Measurements from ENCODE around the gene YWHAG.
"Not testable (repeated sequence)": the region's sequence is repeated elsewhere in the genome, so short reads cannot be mapped to it uniquely, and the experiment has no call there.

The YWHAG gene

GRCh38 chr7:76400248-76400647, 41.5 kb upstream of the YWHAG start:
- ChIA-PET POLR2A (no interaction called here), CTCF (no interaction called here)
- TF ChIP-seq CTCF (IDR thresholded peaks at IDR 0.05; ENCODE audit: insufficient read depth, low read length, missing control alignments) = no peak
- no peak for DNase-seq (ENCODE audit: low read depth, low spot score)
- H3K4me3 ChIP-seq (ENCODE audit: low read depth, low read length) = no peak overlapping the region

- H3K4me3 ChIP-seq (ENCODE audit: low read depth, low read length) = peak overlapping the region; percentile 57
- TF ChIP-seq CTCF (IDR thresholded peaks at IDR 0.05; ENCODE audit: insufficient read depth, low read length, missing control alignments) = no peak
- POLR2A ChIA-PET = no interaction called here
- CTCF ChIA-PET = no interaction called here
- no peak for DNase-seq (ENCODE audit: low read depth, low spot score)
Observed at GRCh38 chr7:76397409-76398183, 38.8 kb upstream of the YWHAG start.

DNA sequence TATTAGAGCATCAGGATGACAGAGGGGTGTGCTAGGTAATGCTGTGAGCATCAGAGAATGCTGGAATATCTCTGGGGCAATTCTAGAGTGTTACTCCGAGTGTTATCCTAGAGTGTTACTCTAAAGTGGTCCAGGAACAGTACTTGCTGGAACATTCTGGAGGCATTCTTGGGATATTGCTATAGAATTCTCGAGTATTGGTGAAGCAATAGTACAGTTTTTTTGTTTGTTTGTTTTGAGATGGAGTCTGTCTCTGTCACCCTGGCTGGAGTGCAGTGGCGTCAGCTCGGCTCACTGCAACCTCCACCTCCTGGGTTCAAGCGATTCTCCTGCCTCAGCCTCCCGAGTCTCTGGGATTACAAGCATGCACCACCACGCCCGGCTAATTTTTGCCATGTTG, 38.1 kb upstream of the YWHAG start:
- H3K4me3 ChIP-seq (ENCODE audit: low read depth, low read length) = no peak overlapping the region
- no peak for TF ChIP-seq CTCF (IDR thresholded peaks at IDR 0.05; ENCODE audit: insufficient read depth, low read length, missing control alignments)
- POLR2A ChIA-PET = no interaction called here
- DNase-seq (ENCODE audit: low read depth, low spot score) = no peak
- CTCF ChIA-PET = no interaction called here

DNA sequence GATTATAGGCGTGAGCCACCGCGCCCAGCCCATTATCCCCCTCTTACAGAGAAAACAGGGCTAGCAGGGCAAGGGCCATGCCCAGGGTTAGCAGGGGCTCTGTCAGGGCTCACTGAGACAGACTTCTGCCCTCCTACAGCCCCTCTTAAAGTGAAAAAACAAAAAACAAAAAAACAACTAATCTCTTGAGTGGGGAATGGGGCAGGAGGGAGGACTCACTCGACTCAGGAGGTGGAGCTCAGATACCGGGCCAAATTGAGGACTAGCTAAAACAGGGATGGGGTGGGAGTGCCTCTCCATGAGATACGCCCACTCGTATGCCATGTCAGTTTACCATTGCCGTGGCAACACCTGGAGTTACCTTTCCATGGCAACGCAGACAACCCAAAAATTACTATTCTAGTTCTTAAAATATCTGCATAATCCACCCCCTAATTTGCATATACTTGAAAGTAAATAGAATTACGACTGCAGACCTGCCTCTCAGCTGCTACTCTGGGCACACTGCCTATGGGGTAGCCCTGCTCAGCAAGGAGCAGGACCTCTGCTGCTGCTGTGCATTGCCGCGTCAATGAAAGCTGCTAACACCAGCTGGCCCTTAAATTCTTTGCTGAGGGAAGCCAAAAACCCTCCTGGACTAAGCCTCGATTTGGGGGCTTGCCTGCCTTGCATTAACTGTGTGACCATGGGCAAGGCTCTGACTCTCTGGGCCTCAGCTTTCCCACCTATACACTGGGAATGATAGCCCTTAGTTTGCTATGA, 37.4 kb upstream of the YWHAG start:
- ChIA-PET POLR2A (no interaction called here), CTCF (no interaction called here)
- DNase-seq (ENCODE audit: low read depth, low spot score) = no peak
- TF ChIP-seq CTCF (IDR thresholded peaks at IDR 0.05; ENCODE audit: insufficient read depth, low read length, missing control alignments) = no peak
- H3K4me3 ChIP-seq (ENCODE audit: low read depth, low read length) = no peak overlapping the region

DNA sequence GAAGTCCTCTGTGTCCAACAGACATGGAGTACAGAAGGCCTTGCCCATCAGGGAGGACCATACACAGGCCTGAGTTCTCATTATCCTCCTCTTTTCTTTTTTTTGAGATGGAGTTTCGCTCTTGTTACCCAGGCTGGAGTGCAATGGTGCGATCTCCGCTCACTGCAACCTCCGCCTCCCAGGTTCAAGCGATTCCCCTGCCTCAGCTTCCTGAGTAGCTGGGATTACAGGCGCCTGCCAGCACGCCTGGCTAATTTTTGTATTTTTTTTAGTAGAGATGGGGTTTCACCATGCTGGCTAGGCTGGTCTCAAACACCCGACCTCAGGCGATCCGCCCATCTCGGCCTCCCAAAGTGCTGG, 36.8 kb upstream of the YWHAG start:
- DNase-seq (ENCODE audit: low read depth, low spot score); H3K4me3 ChIP-seq (ENCODE audit: low read depth, low read length); CTCF ChIA-PET; POLR2A ChIA-PET: not testable (repeated sequence)

DNA sequence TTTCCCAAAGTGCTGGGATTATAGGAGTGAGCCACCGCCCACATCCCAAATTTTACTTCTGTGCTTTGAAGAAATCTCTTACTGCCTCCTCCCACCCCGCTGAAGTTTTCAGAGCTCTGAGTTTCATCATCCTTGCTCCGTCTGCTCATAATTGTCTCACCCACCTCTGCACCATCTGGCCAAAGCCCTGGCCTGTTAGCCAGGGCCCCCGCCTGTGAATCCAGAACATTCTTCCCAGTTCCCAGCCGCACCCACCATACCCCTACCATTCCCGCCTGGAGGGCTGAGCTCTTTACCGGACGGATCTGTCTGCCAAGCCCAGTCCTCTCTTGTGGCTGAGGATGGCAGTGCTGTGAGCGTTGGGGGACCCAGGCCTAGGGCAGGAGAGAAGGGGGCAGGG, 36.2 kb upstream of the YWHAG start:
- DNase-seq (ENCODE audit: low read depth, low spot score) = no peak
- ChIA-PET CTCF (no interaction called here), POLR2A (no interaction called here)
- no peak for TF ChIP-seq CTCF (IDR thresholded peaks at IDR 0.05; ENCODE audit: insufficient read depth, low read length, missing control alignments)
- no peak overlapping the region for H3K4me3 ChIP-seq (ENCODE audit: low read depth, low read length)
